Renal cortex interstitium (tissue), 15 donors: ENCODE measurements around the gene SLC9A4. TPM values are rescaled to one million over a fixed set of nuclear protein-coding genes. Genes with fewer than 3 reads are reported as not detected.

Experiments used
- DNase-seq, 11 donors: peaks; one replicate each; pipeline ENCODE4 v3.0.0-alpha.2; 2013; ENCODE audit warnings: low read depth in 9 of 11, low spot score in 4 of 11; ENCODE audit errors: extremely low read depth in 1 of 11
- long read RNA-seq, 16 experiments: transcript quantifications; one replicate each; lab custom pipeline, GENCODE V29; 2026
- polyA plus RNA-seq, 3 donors: library from polyadenylated mRNA; unstranded; fragments of 120-200 nt; gene quantifications; one replicate each; pipeline ENCODE4 v1.2.1, GENCODE V29; 2013; ENCODE audit not compliant: insufficient read length in 3 of 3

Gene SLC9A4, protein sequence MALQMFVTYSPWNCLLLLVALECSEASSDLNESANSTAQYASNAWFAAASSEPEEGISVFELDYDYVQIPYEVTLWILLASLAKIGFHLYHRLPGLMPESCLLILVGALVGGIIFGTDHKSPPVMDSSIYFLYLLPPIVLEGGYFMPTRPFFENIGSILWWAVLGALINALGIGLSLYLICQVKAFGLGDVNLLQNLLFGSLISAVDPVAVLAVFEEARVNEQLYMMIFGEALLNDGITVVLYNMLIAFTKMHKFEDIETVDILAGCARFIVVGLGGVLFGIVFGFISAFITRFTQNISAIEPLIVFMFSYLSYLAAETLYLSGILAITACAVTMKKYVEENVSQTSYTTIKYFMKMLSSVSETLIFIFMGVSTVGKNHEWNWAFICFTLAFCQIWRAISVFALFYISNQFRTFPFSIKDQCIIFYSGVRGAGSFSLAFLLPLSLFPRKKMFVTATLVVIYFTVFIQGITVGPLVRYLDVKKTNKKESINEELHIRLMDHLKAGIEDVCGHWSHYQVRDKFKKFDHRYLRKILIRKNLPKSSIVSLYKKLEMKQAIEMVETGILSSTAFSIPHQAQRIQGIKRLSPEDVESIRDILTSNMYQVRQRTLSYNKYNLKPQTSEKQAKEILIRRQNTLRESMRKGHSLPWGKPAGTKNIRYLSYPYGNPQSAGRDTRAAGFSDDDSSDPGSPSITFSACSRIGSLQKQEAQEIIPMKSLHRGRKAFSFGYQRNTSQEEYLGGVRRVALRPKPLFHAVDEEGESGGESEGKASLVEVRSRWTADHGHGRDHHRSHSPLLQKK
- polyA plus RNA-seq = 1 to 10 TPM; 5.4 to 8.2 (median 5.9) TPM
- long read RNA-seq, donor 1 = 0 reads
- long read RNA-seq, donor 2 = 0 reads
- long read RNA-seq, donor 3, full-length matches to known transcripts = 1 of 1 reads
- long read RNA-seq, donor 3, partial matches to known transcripts = 0 of 1 reads
- long read RNA-seq, donor 3, other reads (novel, unspliced or antisense) = 0 of 1 reads
- long read RNA-seq, donor 4 = 0 reads
- long read RNA-seq, donor 5 = 0 reads
- long read RNA-seq, donor 6, full-length matches to known transcripts = 2 of 2 reads
- long read RNA-seq, donor 6, partial matches to known transcripts = 0 of 2 reads
- long read RNA-seq, donor 6, other reads (novel, unspliced or antisense) = 0 of 2 reads
- long read RNA-seq, donor 7, full-length matches to known transcripts = 1 of 1 reads
- long read RNA-seq, donor 7, partial matches to known transcripts = 0 of 1 reads
- long read RNA-seq, donor 7, other reads (novel, unspliced or antisense) = 0 of 1 reads
- long read RNA-seq, donor 8, full-length matches to known transcripts = 3 of 3 reads
- long read RNA-seq, donor 8, partial matches to known transcripts = 0 of 3 reads
- long read RNA-seq, donor 8, other reads (novel, unspliced or antisense) = 0 of 3 reads
- long read RNA-seq, donor 9, full-length matches to known transcripts = 1 of 1 reads
- long read RNA-seq, donor 9, partial matches to known transcripts = 0 of 1 reads
- long read RNA-seq, donor 9, other reads (novel, unspliced or antisense) = 0 of 1 reads
- long read RNA-seq, donor 10, full-length matches to known transcripts = 1 of 1 reads
- long read RNA-seq, donor 10, partial matches to known transcripts = 0 of 1 reads
- long read RNA-seq, donor 10, other reads (novel, unspliced or antisense) = 0 of 1 reads
- long read RNA-seq, donor 11, full-length matches to known transcripts = 1 of 1 reads
- long read RNA-seq, donor 11, partial matches to known transcripts = 0 of 1 reads
- long read RNA-seq, donor 11, other reads (novel, unspliced or antisense) = 0 of 1 reads
- long read RNA-seq, donor 12 = 0 reads
- long read RNA-seq, donor 13 = 0 reads
- long read RNA-seq, donor 14, full-length matches to known transcripts = 1 of 1 reads
- long read RNA-seq, donor 14, partial matches to known transcripts = 0 of 1 reads
- long read RNA-seq, donor 14, other reads (novel, unspliced or antisense) = 0 of 1 reads
- long read RNA-seq, donor 15 = 0 reads
- long read RNA-seq, donor 16, full-length matches to known transcripts = 2 of 2 reads
- long read RNA-seq, donor 16, partial matches to known transcripts = 0 of 2 reads
- long read RNA-seq, donor 16, other reads (novel, unspliced or antisense) = 0 of 2 reads

GRCh38 chr2:102473020-102473419 is at the start of gene SLC9A4:
TSS of gene SLC9A4 (plus strand) at chr2:102473226. CDS start at chr2:102473760, 534 bp downstream.
- peak in 10 of 11 donors; percentile 6 to 43 (median 26) for DNase-seq

DNA sequence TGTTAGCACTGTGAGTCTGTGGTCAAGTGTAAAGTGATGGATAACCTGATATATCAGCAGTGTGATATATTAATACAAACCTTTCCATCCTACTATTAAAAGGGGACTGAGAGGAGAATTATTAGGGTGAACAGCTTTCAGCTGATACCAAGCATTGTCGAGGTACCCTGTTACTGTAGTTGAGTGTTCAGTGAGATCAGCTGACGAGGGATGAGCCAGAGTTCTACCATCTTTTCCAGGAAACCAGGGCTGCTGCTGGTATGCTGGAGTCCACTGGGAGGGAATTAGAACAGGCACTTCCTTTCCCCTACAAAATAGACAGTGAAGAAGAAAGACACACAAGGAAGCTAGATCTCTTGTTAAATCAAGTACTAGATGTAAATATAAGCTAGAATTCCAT is 49.7 kb upstream of the SLC9A4 start:
- no peak for DNase-seq

DNA sequence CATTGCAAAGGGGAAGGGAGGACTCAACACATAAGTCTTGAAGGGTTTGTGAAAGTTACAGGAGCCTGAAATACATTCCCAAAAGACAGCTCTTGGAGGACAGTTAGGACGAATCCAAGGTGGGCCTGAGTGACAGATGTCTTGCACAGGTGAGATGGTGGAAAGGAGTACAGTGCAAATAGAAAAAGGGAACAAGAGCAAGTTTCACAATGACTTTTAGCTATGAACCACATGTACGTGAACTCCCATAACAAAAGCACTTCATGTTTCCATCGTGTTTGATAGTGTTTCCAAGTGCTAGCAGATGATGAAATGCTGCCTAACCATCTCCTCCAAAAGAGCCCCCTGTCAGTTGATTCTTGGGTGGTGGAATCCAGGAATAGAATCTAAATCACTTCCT is 48.3 kb upstream of the SLC9A4 start:
- DNase-seq = no peak

DNA sequence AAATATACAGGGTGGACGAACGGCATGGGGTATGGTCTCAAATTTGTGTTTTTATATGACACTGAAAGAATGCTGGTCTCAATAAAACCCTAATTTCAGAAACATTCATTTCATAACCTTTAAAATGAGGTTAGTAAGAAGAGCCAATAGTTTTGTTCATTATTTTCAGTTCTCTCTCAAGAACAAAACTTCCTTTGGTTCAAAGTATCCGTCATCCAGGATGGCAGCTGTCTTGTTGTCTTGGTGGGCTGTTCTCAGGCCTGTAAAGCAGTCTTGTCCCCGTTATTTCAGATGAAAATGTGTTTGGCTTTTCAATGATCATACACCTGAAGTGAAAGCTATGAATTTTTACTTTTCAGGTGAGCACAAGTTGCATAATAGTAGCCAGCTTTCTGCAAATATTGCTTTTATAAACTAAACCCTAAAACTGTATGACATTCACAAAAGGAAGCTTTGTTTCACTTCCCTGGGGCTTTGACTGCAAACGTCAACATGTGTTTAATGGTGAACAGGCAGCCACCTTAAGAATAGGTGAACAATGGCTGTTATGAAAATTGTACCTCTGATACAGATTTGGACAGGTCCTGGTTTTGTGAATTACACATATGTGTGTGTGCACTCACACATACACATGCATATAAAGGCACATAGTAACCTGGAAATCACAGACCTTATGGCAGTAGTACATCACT is 47.4 kb upstream of the SLC9A4 start:
- DNase-seq = no peak

GRCh38 chr2:102427249-102427648 is 45.8 kb upstream of the SLC9A4 start:
- DNase-seq = no peak

GRCh38 chr2:102428573-102428972 is 44.5 kb upstream of the SLC9A4 start:
- no peak for DNase-seq

GRCh38 chr2:102432386-102432785 is 40.6 kb upstream of the SLC9A4 start:
- DNase-seq = no peak

DNA sequence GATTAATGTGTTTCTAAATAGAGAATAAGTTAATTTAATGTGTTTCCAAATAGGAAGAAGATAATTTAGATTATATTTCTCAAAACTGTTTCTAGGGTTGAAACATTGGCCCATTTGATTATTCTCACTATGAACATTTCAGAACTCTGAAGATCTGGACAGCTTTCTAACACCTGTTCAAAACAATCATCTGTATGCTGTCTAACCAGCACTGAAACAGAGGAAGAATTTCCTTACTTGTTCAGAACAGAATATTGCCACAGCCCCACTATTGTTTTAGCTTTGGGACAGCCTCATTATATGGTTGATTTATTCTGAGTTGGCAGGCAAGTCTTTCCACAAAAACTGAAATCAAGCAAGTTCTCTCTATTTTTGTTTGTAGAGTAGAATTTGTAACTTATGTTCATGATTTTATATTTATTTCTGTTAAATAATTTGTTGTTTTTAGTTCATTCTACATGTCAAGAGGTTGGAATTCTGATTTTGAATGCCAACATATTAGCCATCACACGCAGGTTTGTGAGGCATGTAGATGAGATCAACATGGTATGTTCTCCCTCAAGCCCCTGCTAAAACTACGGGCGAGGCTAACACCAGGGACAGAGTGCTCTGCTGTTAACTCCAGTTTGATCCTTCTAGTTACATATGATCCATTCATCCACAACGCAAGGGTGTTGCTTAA is 38.9 kb upstream of the SLC9A4 start:
- no peak for DNase-seq

DNA sequence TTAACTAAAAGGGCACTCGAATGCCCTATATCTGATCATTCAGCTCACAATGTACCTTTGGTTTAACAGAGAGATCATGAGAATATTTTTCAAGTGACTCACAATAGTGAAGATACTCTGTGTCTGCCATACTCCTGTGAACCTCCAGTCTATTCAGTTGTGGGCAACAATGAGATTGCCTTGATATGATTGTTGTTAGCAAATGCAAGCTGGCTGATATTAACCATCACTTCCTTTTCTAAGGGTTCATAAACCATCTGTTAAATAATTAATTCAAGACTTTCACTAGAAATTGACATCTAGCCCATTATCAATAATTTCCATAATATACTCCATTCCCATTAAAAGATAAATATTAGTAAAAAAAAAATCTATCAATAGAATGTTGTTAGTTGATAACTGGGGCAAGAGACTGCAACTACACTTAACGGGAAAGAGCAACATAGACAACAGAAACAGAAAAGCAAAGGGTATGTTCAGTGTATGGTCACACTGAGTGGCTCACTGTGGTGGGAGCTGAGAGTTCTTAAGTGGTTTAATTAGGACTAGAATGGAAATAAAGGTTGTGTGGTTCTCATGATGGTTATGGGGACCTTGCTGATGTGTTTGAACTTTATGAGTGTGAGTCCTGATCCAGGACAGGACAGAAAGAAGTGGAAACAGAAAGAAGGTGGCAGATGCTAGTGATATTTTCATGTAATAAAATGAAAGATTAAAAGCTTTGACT is 38.2 kb upstream of the SLC9A4 start:
- no peak for DNase-seq

- DNase-seq = no peak
These were observed 37.3 kb upstream of the SLC9A4 start for GRCh38 chr2:102435741-102436140.

DNA sequence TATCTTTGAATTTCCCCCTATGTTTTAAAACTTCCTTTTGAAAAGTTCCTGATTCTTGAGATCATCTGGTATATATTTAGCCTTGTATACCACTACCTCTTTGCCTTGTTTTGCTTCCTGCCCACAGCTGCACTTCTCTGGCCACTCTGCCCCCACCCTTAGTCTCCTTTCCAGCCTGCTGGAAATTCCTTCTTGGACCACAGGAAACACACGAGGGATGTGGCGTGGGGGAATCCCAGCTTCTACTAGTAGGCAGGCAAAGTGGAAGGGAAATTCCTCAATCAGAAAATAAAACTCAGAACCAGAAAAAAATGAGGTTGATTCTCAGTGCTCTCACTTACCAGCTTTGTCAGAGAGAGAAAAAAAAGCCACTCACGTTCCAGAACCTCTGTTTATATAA is 36.7 kb upstream of the SLC9A4 start:
- DNase-seq = no peak

- DNase-seq = no peak
These were observed 35.9 kb upstream of the SLC9A4 start for GRCh38 chr2:102437122-102437521.

- DNase-seq = no peak
These were observed 34.9 kb upstream of the SLC9A4 start for GRCh38 chr2:102438111-102438510.

DNA sequence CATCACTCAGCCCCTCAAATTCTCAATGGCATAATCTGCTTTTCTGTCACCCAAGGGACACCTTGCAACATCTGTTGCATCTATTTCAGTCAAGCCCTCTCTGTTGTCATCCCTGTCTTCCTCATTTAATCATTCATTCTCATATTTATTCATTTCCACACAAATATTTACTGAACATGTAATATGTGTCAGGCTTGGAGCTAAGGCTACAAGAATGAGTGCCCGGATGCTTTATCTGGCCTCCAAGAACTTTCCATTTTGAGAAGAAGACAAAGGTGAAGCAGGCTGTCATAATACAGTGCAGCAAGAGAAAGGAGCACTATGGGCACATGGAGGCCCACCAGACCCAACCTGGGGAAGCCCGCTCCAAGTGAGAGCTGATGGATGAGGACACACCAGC is 34.4 kb upstream of the SLC9A4 start:
- no peak for DNase-seq

- DNase-seq = no peak
These were observed 33.8 kb upstream of the SLC9A4 start for GRCh38 chr2:102439065-102439695.
